Ovary (tissue), 9 donors: Measurements from ENCODE around the gene ATG2A. TPM values are rescaled to one million over a fixed set of nuclear protein-coding genes. Genes with fewer than 3 reads are reported as not detected.

ENCODE experiments used
- DNase-seq, 5 donors: peaks; one replicate each; pipeline ENCODE4 v3.0.0-alpha.2; 2019 to 2020
- H3K27ac ChIP-seq, 2 donors: fragments of 200-600 bp; one replicate each; pipeline versions ENCODE4 v1.5.1 to v1.8.0; 2019 to 2022
- H3K27me3 ChIP-seq: fragments of 200-600 bp; one replicate; pipeline ENCODE4 v1.8.0; 2022
- H3K36me3 ChIP-seq: fragments of 200-600 bp; sonication (generic); one replicate; pipeline ENCODE4 v1.5.1; 2019
- H3K4me1 ChIP-seq: one replicate; pipeline ENCODE4 v1.8.1; 2013; ENCODE audit warnings: mild to moderate bottlenecking, moderate library complexity; ENCODE audit not compliant: insufficient read depth
- H3K4me3 ChIP-seq: fragments of 200-600 bp; sonication (generic); one replicate; pipeline ENCODE4 v1.5.1; 2017
- H3K9me3 ChIP-seq, 2 donors: fragments of 200-600 bp in 1 of 2; sonication (generic) in 1 of 2; one replicate each; pipeline versions ENCODE4 v1.5.1 to v1.8.1; 2013 to 2019; ENCODE audit warnings: mild to moderate bottlenecking in 1 of 2, moderate library complexity in 1 of 2
- EP300 ChIP-seq: sonication (generic); formaldehyde crosslinking; IDR thresholded peaks from one replicate; pipeline ENCODE4 v1.6.1; 2017; ENCODE audit warnings: antibody characterized with exemption
- POLR2A ChIP-seq: fragments of 450-650 bp; IDR thresholded peaks from one replicate; pipeline ENCODE4 v1.6.1; 2017; ENCODE audit warnings: antibody characterized with exemption, mild to moderate bottlenecking, moderate library complexity
- WGBS, 3 donors: extraction: QIAGEN DNeasy Blood & Tissue Kit in 1 of 3; methylation state at CpG; one replicate each; pipeline versions ENCODE4 v1.1.5 to v1.1.7; 2013 to 2017; 5-methylcytosine and 5-hydroxymethylcytosine counted together
- intact Hi-C, 4 donors: fragments of 100-400 bp; cut with DNase I; formaldehyde crosslinking; loops; one replicate each; pipeline versions ENCODE4 v1.11.0 to v1.15.1; 2022 to 2023
- polyA plus RNA-seq, 2 donors: library from polyadenylated mRNA; stranded (reverse); fragments of 200-250 nt in 1 of 2; fragments of 350-450 nt in 1 of 2; fragmentation: Illumina TruSeq in 1 of 2; extraction: RNeasy Lipid Tissue Mini Kit (QIAGEN cat#74804) in 1 of 2; gene quantifications; one replicate each; pipeline ENCODE4 v1.2.3, GENCODE V29; 2013 to 2014
- total RNA-seq, 7 donors: library from RNA; depleted of rRNA in 2 of 7; stranded (reverse); fragments of >200 nt in 2 of 7; fragmentation: NEBNext Ultra II Directional in 3 of 7; extraction: Animal tissue kit (Norgen Biotek cat#: 25700) in 3 of 7; gene quantifications; one replicate each; pipeline versions ENCODE4 v1.1.0 to v1.2.4, GENCODE V29; 2016 to 2023
- TF ChIP-seq, protein P1 (sequence below), 3 donors: fragments of 450-650 bp in 2 of 3; fragments of 200-600 bp in 1 of 3; IDR thresholded peaks; one replicate each; pipeline versions ENCODE4 v1.5.1 to v1.8.0; 2016 to 2022; ENCODE audit warnings: antibody characterized with exemption in 3 of 3, mild to moderate bottlenecking in 1 of 3
- donor health status: DM: no; HTN: no; CAD: no; lungs with moderate emphysema.
- donor health status: DM: no; HTN: no; CAD: no.
- donor health status: Bipolar disorder and iron deficiency.
- donor health status: DM: yes; HTN: yes; CAD: no.
- donor health status: DM: no; HTN: no; CAD: no.
- donor health status: DM: yes; HTN: yes; CAD: no.

The ATG2A gene
- total and polyA plus RNA-seq, 9 donors: 2.2 to 40.1 (median 27.8) TPM

DNA sequence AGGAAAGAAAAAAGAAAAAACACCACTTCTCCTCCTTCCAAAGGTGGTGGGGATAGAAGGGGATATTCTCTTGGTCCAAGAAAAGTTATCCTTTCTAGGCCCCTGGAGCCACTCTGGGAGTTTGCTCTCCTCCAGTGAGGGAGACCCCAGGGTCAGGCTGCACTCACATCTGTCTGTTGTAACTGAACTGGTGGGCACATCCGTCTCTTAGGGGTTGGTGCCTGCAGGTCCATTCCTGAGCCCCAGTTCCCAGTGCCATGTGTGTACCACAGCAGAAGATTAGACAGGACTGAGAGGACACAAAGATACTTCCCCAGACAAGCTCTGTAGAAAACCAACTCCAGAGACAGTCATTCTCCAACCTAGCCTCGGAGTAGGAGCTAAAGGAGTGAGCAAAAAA, 3.1 kb upstream of the ATG2A start:
- TF ChIP-seq EP300 (no peak), POLR2A (no peak)
- TF ChIP-seq, protein P1, sequence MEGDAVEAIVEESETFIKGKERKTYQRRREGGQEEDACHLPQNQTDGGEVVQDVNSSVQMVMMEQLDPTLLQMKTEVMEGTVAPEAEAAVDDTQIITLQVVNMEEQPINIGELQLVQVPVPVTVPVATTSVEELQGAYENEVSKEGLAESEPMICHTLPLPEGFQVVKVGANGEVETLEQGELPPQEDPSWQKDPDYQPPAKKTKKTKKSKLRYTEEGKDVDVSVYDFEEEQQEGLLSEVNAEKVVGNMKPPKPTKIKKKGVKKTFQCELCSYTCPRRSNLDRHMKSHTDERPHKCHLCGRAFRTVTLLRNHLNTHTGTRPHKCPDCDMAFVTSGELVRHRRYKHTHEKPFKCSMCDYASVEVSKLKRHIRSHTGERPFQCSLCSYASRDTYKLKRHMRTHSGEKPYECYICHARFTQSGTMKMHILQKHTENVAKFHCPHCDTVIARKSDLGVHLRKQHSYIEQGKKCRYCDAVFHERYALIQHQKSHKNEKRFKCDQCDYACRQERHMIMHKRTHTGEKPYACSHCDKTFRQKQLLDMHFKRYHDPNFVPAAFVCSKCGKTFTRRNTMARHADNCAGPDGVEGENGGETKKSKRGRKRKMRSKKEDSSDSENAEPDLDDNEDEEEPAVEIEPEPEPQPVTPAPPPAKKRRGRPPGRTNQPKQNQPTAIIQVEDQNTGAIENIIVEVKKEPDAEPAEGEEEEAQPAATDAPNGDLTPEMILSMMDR (IDR thresholded peaks at IDR 0.05): no peak
- no peak for DNase-seq
- Histone ChIP-seq H3K4me1 (peaks cover 6% of the 10 kb centered on the region), H3K4me3 (no peak overlapping the region), H3K27me3 (no peaks in the 10 kb centered on the region), H3K36me3 (no peaks in the 10 kb centered on the region), H3K9me3 (no peaks in the 10 kb centered on the region), H3K27ac (no peak overlapping the region)
- intact Hi-C loops: no loop called here
- WGBS, 3 donors: 67 to 71% (median 69%) methylated on average over 2 of the region's 2 CpGs

DNA sequence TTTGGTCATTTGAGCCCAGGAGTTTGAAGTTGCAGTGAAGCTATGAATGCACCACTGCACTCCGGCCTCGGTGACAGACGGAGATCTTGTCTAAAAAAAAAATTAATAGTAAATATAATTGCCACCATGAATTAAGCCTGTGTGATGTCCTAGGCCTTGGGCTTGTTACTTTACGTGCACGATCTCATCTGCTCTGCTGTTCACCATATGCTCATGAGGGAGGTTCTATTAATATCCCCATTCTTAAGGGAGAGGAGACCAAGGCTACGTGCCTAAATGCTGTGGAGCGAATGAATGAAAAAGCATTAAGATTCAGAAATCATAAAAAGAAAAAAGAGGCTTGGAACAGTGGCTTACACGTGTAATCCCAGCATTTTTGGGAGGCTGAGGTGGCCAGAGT, 2.6 kb upstream of the ATG2A start:
- peaks cover 6% of the 10 kb centered on the region for H3K4me1 ChIP-seq
- H3K27me3 ChIP-seq: no peaks in the 10 kb centered on the region
- no peaks in the 10 kb centered on the region for H3K36me3 ChIP-seq
- no peak for DNase-seq
- H3K27ac ChIP-seq: no peak overlapping the region
- intact Hi-C loops: loop anchor here in 1 of 4 donors (10.0 kb wide), 1 partner anchor 195 kb away; the partner anchor contains the start of genes TM7SF2 and ZNHIT2
- no peak overlapping the region for H3K4me3 ChIP-seq
- TF ChIP-seq POLR2A: no peak
- no peaks in the 10 kb centered on the region for H3K9me3 ChIP-seq
- 81 to 84% (median 83%) methylated on average over 8 of the region's 8 CpGs for WGBS, 3 donors

DNA sequence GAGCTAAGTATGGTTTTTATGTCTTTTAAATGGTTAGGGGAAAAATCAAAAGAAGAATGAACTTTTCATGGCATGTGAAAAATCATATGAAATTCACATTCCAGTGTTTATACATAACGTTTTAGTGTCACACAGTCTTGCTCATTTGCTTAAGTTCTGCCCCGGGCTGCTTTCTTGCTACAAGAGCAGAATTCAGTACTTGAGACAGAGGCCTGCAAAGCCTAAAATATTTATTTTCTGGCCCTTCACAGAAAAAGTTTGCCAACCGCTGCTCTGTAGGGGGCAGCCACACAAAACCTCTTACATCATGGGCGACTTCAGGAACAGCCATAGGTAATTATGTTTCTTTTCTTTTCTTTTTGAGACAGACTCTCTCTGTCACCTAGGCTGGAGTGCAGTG, 1.0 kb upstream of the ATG2A start:
- TF ChIP-seq, protein P1 (IDR thresholded peaks at IDR 0.05): no peak
- TF ChIP-seq POLR2A (no peak), EP300 (no peak)
- Histone ChIP-seq H3K9me3 (no peaks in the 10 kb centered on the region), H3K27ac (peak overlapping the region in 1 of 2 donors; percentile 62), H3K36me3 (no peaks in the 10 kb centered on the region), H3K4me1 (peaks cover 6% of the 10 kb centered on the region), H3K4me3 (peak overlapping the region; percentile 32), H3K27me3 (no peaks in the 10 kb centered on the region)
- 10 to 19% (median 13%) methylated on average over 4 of the region's 4 CpGs for WGBS, 3 donors
- intact Hi-C loops: loop anchor here in 1 of 4 donors (10.0 kb wide), 1 partner anchor 197 kb away; the partner anchor contains the start of genes TM7SF2 and ZNHIT2
- DNase-seq: peak in 1 of 5 donors; percentile 15

DNA sequence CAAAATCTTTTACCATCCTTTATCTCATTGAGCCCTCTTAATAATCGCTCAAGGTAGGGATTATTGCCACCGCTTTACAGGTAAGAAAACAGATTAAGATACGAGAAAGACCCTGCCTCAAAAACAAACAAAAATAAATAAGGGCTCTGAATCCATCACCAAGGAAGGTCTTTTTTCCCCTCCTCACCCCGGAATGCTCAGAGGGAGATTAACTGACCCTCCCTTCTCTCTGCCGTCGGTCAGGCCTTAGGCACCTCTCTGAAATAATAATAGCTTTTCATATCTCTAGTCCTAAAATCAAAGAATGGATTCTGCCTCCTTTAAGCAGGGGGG, 620 bp upstream of the ATG2A start:
- WGBS, 3 donors: 1 to 5% (median 3%) methylated on average over 6 of the region's 6 CpGs
- Histone ChIP-seq H3K4me1 (peaks cover 6% of the 10 kb centered on the region), H3K4me3 (peak overlapping the region; percentile 32), H3K27ac (peak overlapping the region in 1 of 2 donors; percentile 62), H3K9me3 (no peaks in the 10 kb centered on the region), H3K27me3 (no peaks in the 10 kb centered on the region), H3K36me3 (no peaks in the 10 kb centered on the region)
- intact Hi-C loops: loop anchor here in 1 of 4 donors (10.0 kb wide), 1 partner anchor 197 kb away; the partner anchor contains the start of genes TM7SF2 and ZNHIT2
- no peak for DNase-seq
- TF ChIP-seq POLR2A (peak; percentile 30), EP300 (no peak)

DNA sequence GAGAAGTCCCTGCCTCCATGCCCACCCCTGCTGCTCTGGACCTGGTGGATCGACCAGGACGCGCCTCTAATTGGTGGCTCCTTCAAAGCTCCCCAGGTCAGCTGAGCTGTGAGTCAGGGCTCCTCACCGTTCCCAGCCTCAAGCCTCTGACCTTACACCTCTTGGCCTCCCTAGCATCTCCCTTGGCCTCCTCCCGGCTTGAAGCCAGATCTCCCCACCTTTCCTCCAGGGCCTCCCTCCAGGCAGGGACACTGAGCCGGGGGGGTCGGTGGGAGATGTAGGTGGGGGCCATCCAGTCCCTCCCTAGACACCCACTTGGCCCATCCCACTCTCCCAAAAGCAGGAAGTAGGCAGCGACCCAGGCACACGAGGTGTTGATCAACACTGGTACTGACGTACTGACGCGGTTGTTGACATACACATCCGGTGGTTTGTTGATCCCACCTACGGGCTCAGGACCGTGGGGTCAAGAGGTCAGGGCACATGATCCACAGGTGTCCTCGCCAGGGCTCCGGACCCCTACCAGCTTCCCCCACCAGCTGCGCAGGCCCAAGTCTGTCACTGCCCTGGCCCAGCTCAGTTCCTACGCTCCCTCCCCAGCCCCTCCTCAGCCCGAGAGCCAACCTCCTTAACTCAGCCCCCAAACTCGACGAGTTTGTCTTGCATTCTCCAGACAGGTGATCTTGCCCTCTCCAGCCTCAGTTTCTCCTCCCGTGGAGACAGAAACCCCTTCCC, 802 bp downstream of the ATG2A start:
- H3K4me1 ChIP-seq: peaks cover 6% of the 10 kb centered on the region
- peak overlapping the region; percentile 58 to 64 for H3K27ac ChIP-seq
- TF ChIP-seq EP300: no peak
- TF ChIP-seq POLR2A: peak; percentile 11
- intact Hi-C loops: loop anchor here in 1 of 4 donors (10.0 kb wide), 1 partner anchor 199 kb away; the partner anchor contains the start of genes TM7SF2 and ZNHIT2
- 4 to 6% (median 5%) methylated on average over 23 of the region's 23 CpGs for WGBS, 3 donors
- no peaks in the 10 kb centered on the region for H3K27me3 ChIP-seq
- peak overlapping the region; percentile 99 for H3K4me3 ChIP-seq
- H3K9me3 ChIP-seq: no peaks in the 10 kb centered on the region
- DNase-seq: peak; percentile 68 to 78 (median 71)
- H3K36me3 ChIP-seq: no peaks in the 10 kb centered on the region
